GM21737 (cell line): ENCODE results near the gene C1orf105.
"Not testable (repeated sequence)": the region's sequence is repeated elsewhere in the genome, so short reads cannot be mapped to it uniquely, and the experiment has no call there.

ENCODE experiments used
- ATAC-seq: cut with Tn5 transposase; IDR thresholded peaks from one replicate; pipeline ENCODE4 v1.9.1; 2021; ENCODE audit warnings: mild to moderate bottlenecking, moderate library complexity; ENCODE audit not compliant: unreplicated experiment

Gene C1orf105

DNA sequence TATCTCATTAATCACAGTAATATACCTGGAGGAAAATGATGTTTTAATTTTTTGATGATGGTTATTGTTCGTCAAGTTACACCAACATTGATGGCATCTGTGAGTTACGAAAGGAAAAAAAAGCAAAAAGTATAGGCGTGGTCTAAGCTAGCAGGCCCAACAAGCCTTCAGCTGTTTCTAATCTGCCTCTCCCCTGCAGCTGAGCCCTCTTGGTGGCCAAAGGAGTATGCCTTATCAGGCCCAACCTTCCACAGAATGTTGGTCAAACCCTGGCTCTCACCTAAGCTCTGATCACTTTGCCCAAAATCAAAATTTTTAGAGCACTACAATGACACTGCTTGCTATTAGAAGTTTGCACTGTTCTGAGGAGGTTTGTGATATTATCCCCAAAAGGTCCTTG lies 4.9 kb downstream of the C1orf105 start:
- no peak for ATAC-seq

DNA sequence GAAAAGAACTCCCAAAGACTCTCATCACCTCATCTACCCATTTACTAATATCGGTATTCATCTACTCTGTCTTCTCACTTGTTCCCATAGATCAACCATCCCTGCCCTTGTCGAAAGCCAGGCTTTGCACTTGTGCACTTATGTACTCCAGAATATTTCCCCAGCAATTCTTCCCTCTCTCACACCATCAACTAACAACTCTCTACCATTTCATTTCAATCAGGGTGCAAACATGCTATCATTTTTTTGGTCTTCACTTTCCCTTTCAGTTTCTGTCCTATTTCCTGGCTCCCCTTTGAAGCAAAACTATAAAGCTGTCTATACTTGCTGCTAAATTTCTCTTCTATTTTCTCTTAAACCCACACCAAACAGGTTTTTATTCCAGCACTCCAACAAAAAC lies 6.7 kb downstream of the C1orf105 start:
- ATAC-seq, result no peak

DNA sequence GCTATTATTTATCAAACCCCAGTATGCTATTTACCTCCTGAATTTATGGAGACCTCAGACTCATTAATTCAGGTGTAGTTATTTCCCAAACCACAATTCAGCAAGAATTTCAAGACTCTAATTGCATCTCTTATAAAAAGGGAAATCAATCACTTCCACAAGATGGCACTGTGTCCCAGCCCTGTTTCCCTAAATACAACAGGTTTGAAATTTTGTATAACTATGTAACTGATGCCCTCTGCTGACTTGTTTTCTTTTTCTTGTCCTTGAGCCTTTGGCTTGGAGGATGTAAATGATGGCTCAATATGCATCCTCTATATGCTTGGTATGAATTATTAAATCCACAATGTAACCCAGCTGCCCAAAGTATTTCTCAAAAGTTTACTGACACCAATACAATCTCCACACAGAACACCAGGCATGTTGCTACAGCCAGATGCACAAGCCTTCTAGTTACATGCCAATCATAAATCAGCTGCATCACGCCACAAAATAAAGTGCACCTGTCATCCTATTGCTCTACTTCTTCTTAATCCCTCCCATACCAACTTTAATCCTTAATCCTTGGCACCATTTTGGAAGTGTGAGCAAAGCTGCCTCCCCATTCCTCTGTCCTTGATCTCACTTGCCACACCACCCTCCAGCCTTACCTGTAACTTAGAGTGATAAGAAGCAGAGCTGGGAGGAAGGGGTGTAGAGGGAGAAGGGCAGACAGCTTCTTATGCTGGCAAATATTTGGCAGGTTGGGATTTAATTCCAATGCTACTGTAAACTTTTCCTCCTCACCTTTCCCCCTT lies 9.0 kb downstream of the C1orf105 start:
- no peak for ATAC-seq

DNA sequence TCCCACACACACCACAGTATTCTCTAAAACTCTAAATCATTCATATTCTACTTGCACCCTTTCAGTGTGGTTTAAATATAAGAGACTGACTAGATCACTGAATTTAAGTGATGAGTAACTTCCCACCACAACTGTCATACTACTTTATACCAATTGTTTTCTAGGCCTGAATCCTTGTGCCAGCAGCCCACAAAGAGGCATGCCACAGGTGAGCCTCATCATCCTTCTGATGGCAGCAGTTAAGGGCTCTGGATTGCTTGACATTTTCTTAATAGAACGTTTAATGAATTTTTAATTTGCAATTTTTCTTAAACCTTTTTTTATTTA lies 9.6 kb downstream of the C1orf105 start:
- ATAC-seq, result no peak

DNA sequence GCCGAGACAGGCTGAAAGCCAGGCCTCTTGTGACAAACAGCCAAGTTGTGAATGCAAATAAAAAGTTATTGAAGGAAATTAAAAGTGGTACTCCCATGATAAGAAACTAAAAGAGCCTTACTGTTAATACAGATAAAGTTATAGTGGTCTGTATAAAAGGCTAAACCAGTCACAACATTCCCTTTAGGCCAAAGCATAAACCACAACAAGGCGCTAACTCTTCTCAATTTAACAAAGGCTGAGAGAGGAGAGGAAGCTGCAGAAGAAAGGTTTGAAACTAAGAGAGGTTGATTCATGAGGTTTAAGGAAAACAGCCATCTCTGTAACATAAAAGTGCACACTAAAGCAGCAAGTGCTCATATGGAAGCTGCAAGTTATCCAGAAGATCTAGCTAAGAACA lies 10.7 kb downstream of the C1orf105 start:
- ATAC-seq, result no peak

DNA sequence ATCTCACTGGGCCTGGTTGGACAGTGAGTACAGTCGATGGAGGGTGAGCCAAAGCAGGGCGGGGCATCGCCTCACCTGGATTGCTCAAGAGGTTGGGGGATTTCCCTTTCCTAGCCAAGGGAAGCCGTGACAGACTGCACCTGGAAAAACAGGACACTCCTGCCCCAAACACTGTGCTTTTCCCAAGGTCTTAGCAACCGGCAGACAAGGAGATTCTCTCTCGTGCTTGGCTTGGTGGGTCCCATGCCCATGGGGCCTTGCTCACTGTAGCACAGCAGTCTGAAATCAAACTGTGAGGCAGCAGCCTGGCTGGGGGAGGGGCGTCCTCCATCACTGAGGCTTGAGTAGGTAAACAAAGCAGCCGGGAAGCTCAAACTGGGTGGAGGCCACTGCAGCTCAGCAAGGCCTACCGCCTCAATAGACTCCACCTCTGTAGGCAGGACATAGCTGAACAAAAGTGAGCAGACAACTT lies 11.3 kb downstream of the C1orf105 start:
- ATAC-seq, result no peak

DNA sequence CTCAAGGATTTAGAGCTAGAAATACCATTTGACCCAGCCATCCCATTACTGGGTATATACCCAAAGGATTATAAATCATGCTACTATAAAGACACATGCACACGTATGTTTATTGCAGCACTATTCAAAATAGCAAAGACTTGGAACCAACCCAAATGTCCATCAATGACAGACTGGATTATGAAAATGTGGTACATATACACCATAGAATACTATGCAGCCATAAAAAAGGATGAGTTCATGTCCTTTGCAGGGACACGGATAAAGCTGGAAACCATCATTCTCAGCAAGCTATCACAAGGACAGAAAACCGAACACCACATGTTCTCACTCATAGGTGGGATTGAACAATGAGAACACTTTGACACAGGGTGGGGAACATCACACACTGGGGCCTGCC lies 16.7 kb downstream of the C1orf105 start:
- not testable (repeated sequence) for ATAC-seq

DNA sequence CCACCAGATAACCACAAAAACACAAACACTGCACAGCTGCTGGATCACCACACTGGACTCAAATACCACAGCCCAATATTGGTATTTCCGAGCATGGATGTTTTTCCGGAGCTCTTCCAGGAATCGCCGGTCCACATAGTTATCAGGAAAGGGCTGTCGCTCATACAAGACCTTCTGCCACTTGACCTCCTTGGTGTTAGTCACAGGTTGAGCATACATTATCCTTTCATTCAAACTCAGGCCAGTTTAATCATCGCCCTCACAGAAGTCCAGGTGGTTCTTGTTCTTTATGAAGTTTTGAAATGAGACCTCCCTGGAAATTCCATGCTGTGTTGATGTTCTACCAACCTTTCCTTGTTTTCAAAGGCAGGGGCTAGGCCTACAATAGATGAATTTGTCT lies 21.9 kb downstream of the C1orf105 start:
- no peak for ATAC-seq

DNA sequence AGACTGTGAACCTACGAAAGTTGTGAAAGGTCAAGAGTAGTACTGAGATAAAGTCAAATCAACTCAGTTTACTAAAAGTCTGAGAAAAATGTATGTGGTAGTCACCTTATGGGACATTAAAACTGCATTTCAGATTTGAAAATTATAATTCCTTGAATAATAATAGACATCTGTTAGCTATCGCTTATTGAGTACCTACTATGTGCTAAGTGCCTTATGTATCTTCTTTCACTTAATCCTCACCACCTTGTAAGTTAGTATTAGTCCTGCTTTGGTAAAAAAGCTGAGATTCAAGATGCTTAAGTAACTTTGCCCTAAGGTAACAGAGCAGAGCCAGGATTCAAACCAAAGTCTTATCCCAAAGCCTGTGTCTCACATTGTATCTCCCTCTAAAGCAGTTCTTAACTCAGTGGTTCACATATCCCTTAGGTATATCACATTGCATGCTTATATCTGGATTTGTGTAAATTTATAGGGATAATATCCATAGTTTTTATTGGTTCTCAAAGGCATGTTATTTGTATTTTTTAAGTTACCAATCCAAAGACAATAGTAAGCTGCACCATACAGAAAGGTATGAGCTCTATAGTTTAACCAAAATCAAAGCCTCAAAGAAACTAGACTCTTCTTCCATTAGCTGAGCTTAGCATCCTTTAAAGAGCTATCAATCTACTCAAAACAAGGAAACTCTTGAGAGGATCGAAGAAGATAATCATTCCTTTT lies 22.5 kb downstream of the C1orf105 start:
- no peak for ATAC-seq

DNA sequence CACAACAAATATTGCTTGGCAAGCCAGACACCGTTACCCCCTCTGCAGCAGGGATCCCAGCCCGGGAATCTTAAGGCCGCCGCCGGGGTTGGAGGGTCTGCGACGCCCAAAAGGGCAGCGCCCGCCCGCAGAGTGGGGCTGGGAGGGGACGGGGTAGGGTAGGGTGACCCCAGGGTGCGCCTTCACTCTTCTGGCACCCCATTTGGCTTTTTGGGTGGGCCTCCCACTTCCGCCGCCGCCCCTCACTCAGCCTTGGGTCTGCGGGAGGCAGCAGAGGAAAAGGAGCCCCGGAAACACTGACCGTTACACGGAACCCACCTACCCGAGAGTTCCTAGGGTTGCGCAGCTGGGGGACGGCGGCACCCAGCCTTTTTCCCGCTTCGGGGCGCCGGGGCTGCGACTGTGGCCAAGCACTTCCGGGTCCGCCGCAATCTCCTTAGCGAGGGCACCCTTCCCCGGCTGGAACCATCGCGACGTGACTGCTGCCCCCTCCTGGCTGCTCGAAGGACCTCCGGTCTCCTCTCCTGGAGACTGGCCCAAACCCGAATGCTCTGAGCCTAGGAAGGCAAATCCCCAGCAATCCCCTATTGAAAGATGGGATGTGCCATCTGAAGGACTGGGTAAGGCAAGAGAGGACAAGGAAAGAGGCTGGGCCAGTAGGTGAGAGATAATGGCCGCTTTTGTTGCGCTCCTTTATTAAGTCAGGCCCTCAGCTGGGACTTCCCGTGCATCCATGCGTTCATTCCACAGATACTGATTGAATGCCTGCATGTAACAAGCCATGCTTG lies 23.4 kb downstream of the C1orf105 start, which contains the start of gene PIGC:
Gene PIGC, minus strand, starts transcription at position 404 of the 788 bp plus-strand sequence. CDS start 1,447 bp downstream, outside the sequence.
- peak; percentile 99 for ATAC-seq

DNA sequence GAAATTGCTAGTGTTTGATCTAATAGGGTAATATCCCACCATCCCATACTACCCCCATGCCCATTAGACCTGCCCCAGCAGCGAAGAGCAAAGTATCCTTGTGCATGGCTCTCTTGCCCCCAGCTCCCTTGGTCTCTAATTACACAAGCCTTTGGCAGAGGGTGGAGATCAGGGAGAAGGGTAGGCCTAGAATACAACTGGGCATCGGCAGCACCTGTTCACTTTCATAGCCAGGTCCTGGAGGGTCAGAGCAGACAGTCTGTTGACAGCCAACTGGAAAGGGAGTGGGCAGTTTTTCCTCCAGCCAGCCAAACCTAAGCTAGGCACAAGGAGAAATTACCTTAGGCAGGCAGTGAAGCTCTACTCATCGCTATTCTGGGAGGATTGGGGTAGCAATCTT lies 26.1 kb downstream of the C1orf105 start:
- no peak for ATAC-seq

DNA sequence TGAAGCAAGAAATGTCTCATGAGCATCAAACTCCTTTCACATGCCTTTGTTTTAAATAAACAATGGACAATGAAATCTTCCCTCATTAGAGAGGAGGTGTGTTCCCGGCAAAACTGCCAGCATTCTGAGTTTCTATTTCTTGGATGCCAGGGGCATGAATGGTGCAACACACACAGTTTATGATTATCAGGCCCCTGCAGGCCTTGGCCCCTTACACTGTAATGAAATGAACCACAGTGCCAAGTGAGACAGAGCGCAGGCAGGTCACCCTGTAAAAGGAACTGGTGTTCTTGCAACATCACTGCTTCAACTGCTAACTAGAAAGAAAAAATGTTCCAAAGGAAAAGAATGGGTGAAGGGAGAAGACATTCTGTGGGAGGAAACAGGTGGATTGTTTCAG lies 27.2 kb downstream of the C1orf105 start:
- no peak for ATAC-seq

DNA sequence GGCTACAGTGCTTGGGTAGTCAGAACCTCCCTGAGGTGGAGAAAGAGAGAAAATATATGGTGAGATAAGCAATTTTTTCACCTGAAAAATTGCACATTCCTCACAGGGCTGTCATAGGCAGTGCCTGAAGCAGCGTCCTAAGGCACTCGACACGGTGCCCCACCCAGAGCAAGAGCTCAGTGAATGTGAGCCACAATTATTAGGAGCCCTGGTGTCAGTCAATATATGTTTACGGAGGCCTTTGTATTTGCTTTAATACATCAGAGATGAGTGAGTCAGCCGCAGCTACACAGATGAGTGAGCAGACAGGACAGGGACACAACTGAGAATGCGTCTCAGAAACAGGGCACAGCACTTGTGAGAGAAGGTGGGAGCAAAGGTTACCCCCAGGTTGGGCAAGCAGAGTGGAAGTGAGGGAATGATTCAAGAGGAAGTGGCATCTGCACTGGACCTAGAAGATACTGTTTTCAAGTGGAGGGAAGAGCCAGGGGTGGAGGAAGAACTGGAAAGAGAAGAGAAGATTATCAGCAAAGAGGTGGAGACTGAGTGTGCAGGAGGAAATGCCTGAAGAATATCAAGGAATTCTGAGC lies 28.6 kb downstream of the C1orf105 start:
- no peak for ATAC-seq

DNA sequence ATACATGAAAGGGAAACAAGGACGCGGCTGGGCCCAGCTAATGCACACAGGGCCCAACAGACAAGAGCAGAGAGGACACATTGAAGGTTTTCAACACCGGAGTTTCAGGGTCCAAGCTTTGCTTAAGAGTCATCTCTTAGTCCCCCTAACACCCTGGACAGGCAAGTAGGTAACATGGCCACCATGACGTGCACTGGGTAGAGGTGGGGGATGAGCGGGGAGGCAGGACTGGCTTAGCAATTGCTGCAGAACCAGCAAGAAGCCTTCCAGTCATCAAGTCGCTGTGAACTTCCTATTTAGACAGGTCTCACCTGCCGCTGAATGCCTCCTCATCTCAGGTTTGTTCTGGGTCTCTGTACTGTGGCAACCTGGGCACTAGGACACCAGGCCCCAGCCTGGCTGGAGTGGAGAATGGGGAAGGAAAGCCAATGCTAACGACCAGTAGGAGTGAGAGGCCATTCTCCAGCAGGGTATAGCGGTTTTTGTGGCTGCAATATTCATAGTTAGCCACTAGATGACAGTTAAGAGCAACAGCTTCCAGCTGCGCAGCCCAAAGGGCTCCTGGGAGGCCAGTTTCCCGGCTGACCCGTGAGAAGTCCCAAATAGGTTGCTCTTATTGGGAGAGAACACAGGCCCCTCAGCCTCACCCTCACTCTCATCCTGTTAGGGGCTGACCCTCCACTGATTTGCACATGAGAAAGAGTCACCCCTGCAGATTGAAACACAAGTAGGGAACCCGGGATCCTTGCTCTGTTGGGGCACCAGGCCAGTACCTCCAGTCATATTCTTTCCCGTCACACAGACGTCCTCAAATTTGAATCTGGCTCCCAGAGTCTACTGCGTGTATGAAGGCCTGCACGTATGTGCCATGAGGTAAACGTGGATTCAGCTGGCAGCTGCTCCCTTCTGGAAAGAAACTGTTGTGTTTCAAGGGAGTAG lies 29.4 kb downstream of the C1orf105 start:
- peak; percentile 81 for ATAC-seq

DNA sequence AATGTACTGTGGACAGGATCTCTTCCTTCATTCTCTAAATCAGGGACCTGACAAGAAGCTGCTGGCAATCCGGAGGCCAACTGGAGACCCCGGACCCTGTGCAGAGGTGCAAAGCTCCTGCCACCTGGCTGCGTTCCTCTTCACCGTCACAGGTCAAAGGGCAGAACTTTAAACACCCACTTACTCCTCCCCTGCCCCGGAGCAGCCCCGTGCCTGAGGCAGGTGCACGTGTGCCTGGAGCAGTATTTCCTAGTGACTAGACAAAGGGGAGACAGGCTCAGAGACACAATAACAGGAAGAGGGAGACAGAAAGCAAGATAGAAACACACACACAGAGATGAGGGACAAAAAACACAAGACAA lies 30.0 kb downstream of the C1orf105 start:
- ATAC-seq, result no peak

DNA sequence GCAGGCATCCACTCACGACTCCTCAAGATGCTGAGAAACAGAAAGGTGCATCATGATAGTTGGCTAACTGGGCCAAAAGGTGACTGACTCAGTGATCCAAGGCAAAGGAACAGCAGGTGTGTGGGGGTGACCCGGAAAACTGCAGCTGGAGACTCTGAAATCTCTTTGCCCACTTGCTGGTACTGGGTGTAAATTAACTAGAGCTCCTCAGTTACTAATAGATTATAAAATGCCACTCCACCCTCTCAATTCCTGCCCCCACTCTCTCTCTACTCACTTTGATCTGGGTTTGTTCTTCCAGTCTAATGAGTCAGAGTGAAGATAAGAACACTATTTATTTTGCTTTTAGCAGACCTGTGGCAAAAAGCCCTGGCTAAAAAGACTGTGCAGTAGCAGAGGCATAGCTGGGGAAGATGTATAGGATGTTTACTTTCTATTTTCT lies 30.5 kb downstream of the C1orf105 start:
- ATAC-seq, result no peak

DNA sequence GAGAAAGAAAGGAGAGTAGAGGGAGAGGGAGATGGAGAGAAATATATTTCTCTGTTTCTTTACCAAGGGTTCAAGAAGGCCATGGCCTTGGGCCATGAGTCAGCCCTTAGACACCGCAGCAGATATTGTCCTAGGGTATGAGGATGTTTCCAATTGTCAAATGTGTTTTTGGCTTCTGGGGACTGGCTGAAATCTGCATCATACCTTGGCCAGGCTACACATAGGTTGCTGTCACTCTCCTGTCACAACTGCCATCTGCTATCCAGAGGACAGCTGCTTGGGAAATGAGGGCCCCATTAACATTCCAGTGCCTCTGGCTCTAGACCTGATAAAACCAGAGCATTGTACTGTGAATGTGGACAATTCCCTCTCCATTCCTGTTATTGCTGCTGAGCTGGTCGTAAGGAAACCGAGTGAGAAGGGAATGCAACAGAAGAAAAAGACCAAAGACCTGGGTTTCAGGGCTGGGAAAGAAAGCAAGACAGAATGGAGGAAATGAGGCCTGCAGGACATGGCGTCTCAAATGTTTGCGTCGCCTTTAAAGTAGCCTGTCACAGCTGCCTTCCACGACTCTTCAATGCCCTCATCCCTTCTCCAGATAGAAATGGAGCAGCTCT lies 32.2 kb downstream of the C1orf105 start:
- no peak for ATAC-seq

DNA sequence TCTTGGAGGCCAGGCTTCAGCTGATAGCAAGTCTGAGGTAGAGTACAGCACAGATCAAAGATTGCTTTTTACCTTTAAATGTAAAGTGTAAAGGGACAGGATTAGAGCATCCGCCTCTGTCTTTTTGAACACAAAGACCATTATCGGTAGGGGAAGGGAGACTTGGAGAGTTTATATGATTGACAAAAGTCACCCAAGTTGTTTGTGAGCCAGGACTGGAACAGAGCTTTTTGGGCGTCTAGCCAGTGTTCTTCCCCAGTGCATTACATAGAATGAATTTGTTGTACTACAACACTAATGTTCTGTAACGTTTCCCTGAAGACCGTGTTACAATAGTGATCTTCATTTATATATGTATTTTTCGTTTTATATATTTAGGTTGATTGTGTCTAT lies 32.7 kb downstream of the C1orf105 start:
- ATAC-seq, result no peak

DNA sequence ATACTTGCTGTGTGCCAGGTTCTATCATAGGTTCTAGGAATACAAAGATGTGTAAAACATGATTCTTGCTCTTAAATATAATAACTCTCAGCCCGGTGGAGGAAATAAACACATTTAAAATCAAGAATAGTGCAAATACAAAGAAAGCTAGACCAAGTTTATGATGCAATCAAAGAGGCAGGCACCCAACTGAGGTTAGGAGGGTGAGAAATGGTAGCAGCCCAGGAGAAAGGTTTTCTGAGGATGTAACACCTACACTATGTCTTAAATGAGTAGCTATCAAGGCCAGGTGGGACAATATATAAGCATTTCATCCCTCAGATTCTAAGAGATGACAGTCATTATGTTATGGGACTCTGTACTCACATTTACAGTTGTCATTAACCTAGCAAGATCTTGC lies 33.1 kb downstream of the C1orf105 start:
- no peak for ATAC-seq

DNA sequence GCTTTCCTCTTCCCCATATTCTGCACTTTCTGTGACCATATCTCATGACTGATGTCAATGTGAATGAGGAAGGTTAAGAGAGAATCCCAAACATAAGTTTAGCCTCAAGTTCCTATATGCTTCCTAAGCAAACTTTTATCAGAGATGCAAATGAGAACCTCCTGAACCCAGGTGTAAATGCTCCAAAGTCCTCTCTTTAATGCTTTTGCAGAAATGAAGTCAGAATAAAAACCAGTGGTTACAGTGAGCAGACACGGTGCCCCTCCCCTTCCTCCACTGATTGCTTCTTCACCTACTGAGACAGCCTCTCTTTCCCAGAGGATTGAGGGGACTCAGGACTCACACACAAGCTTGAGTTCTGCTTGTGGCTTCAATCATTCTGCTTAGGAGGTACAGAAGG lies 35.0 kb downstream of the C1orf105 start:
- ATAC-seq, result no peak
